ENCODE data around the gene LRRC63.

The LRRC63 gene

GRCh38 chr13:46286972-46287371 lies 75.2 kb downstream of the LRRC63 start:
- no peaks in the 10 kb centered on the region for H3K9me3 ChIP-seq (ENCODE audit: control insufficient read depth, low read length)
- no peak overlapping the region for H3K27ac ChIP-seq (ENCODE audit: insufficient read depth, low read depth, low read length, poor library complexity, severe bottlenecking)
- H3K4me1 ChIP-seq (ENCODE audit: control insufficient read depth, insufficient read depth, low read length) = no peaks in the 10 kb centered on the region
- no peaks in the 10 kb centered on the region for H3K27me3 ChIP-seq (ENCODE audit: control insufficient read depth, insufficient read depth, low read length, poor library complexity, severe bottlenecking)
- 68 to 80% methylated on average over 1 of the region's 1 CpG for WGBS, 2 experiments
- H3K4me3 ChIP-seq (ENCODE audit: insufficient read depth, low read depth, low read length) = no peak overlapping the region
- no peaks in the 10 kb centered on the region for H3K36me3 ChIP-seq (ENCODE audit: control insufficient read depth, insufficient read depth, low read length)

GRCh38 chr13:46288570-46289259 lies 77.0 kb downstream of the LRRC63 start:
- Histone ChIP-seq H3K36me3 (ENCODE audit: control insufficient read depth, insufficient read depth, low read length) (no peaks in the 10 kb centered on the region), H3K27ac (ENCODE audit: insufficient read depth, low read depth, low read length, poor library complexity, severe bottlenecking) (no peak overlapping the region)
- 91% methylated on average over 5 of the region's 5 CpGs for WGBS, 2 experiments

GRCh38 chr13:46289260-46289955 lies 77.7 kb downstream of the LRRC63 start:
- no peaks in the 10 kb centered on the region for H3K36me3 ChIP-seq (ENCODE audit: control insufficient read depth, insufficient read depth, low read length)
- 64 to 67% methylated on average over 4 of the region's 4 CpGs for WGBS, 2 experiments
- H3K4me1 ChIP-seq (ENCODE audit: control insufficient read depth, insufficient read depth, low read length) = no peaks in the 10 kb centered on the region
- H3K9me3 ChIP-seq (ENCODE audit: control insufficient read depth, low read length) = no peaks in the 10 kb centered on the region
- H3K4me3 ChIP-seq (ENCODE audit: insufficient read depth, low read depth, low read length) = no peak overlapping the region
- no peak overlapping the region for H3K27ac ChIP-seq (ENCODE audit: insufficient read depth, low read depth, low read length, poor library complexity, severe bottlenecking)
- H3K27me3 ChIP-seq (ENCODE audit: control insufficient read depth, insufficient read depth, low read length, poor library complexity, severe bottlenecking) = no peaks in the 10 kb centered on the region

More at GRCh38 chr13:46288570-46289259, 77.0 kb downstream of the LRRC63 start:
- Histone ChIP-seq H3K4me1 (ENCODE audit: control insufficient read depth, insufficient read depth, low read length) (no peaks in the 10 kb centered on the region), H3K27me3 (ENCODE audit: control insufficient read depth, insufficient read depth, low read length, poor library complexity, severe bottlenecking) (no peaks in the 10 kb centered on the region), H3K4me3 (ENCODE audit: insufficient read depth, low read depth, low read length) (no peak overlapping the region), H3K9me3 (ENCODE audit: control insufficient read depth, low read length) (no peaks in the 10 kb centered on the region)

GRCh38 chr13:46290434-46290833 lies 78.7 kb downstream of the LRRC63 start:
- no peaks in the 10 kb centered on the region for H3K9me3 ChIP-seq (ENCODE audit: control insufficient read depth, low read length)
- no peaks in the 10 kb centered on the region for H3K36me3 ChIP-seq (ENCODE audit: control insufficient read depth, insufficient read depth, low read length)
- WGBS, 2 experiments = 95 to 98% methylated on average over 3 of the region's 3 CpGs
- H3K27me3 ChIP-seq (ENCODE audit: control insufficient read depth, insufficient read depth, low read length, poor library complexity, severe bottlenecking) = no peaks in the 10 kb centered on the region
- no peak overlapping the region for H3K27ac ChIP-seq (ENCODE audit: insufficient read depth, low read depth, low read length, poor library complexity, severe bottlenecking)
- H3K4me1 ChIP-seq (ENCODE audit: control insufficient read depth, insufficient read depth, low read length) = no peaks in the 10 kb centered on the region
- H3K4me3 ChIP-seq (ENCODE audit: insufficient read depth, low read depth, low read length) = no peak overlapping the region

DNA sequence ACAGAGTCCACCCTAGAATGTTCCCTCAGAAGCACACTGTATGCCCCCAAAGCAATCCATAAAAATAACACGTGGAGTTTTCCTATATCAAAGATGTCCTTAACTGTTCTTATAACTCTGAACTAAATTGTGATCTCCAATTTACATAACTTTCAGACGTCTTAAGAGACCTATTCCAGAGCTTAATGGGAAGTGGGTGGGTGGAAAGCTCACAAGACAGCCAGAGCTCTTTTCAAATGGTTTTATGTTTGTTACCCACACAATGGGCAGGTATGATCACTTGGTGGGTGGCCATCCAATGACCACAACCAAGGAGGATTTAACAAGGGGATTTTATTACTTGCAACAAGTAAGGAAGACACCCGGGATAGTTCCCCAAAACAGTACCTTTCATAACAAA lies 81.7 kb downstream of the LRRC63 start:
- Histone ChIP-seq H3K27ac (ENCODE audit: insufficient read depth, low read depth, low read length, poor library complexity, severe bottlenecking) (no peak overlapping the region), H3K4me3 (ENCODE audit: insufficient read depth, low read depth, low read length) (no peak overlapping the region), H3K27me3 (ENCODE audit: control insufficient read depth, insufficient read depth, low read length, poor library complexity, severe bottlenecking) (no peaks in the 10 kb centered on the region), H3K4me1 (ENCODE audit: control insufficient read depth, insufficient read depth, low read length) (no peaks in the 10 kb centered on the region), H3K36me3 (ENCODE audit: control insufficient read depth, insufficient read depth, low read length) (no peaks in the 10 kb centered on the region), H3K9me3 (ENCODE audit: control insufficient read depth, low read length) (no peaks in the 10 kb centered on the region)
- WGBS, 2 experiments = 92 to 95% methylated on average over 2 to 3 of the region's 3 CpGs

- H3K9me3 ChIP-seq (ENCODE audit: control insufficient read depth, low read length) = no peaks in the 10 kb centered on the region
- no peaks in the 10 kb centered on the region for H3K36me3 ChIP-seq (ENCODE audit: control insufficient read depth, insufficient read depth, low read length)
- no peaks in the 10 kb centered on the region for H3K27me3 ChIP-seq (ENCODE audit: control insufficient read depth, insufficient read depth, low read length, poor library complexity, severe bottlenecking)
- no peak overlapping the region for H3K4me3 ChIP-seq (ENCODE audit: insufficient read depth, low read depth, low read length)
- H3K4me1 ChIP-seq (ENCODE audit: control insufficient read depth, insufficient read depth, low read length) = no peaks in the 10 kb centered on the region
- H3K27ac ChIP-seq (ENCODE audit: insufficient read depth, low read depth, low read length, poor library complexity, severe bottlenecking) = no peak overlapping the region
- WGBS, 2 experiments = 90 to 94% methylated on average over 6 to 7 of the region's 7 CpGs
Measured at GRCh38 chr13:46295491-46296114, 83.9 kb downstream of the LRRC63 start.

- Histone ChIP-seq H3K27ac (ENCODE audit: insufficient read depth, low read depth, low read length, poor library complexity, severe bottlenecking) (no peak overlapping the region), H3K9me3 (ENCODE audit: control insufficient read depth, low read length) (no peaks in the 10 kb centered on the region), H3K4me3 (ENCODE audit: insufficient read depth, low read depth, low read length) (no peak overlapping the region), H3K4me1 (ENCODE audit: control insufficient read depth, insufficient read depth, low read length) (no peaks in the 10 kb centered on the region), H3K27me3 (ENCODE audit: control insufficient read depth, insufficient read depth, low read length, poor library complexity, severe bottlenecking) (no peaks in the 10 kb centered on the region), H3K36me3 (ENCODE audit: control insufficient read depth, insufficient read depth, low read length) (no peaks in the 10 kb centered on the region)
- WGBS, 2 experiments = 91 to 98% methylated on average over 2 to 3 of the region's 3 CpGs
Measured at GRCh38 chr13:46296115-46296822, 84.5 kb downstream of the LRRC63 start.

GRCh38 chr13:46296921-46297320 lies 85.2 kb downstream of the LRRC63 start:
- no peaks in the 10 kb centered on the region for H3K27me3 ChIP-seq (ENCODE audit: control insufficient read depth, insufficient read depth, low read length, poor library complexity, severe bottlenecking)
- H3K4me3 ChIP-seq (ENCODE audit: insufficient read depth, low read depth, low read length) = no peak overlapping the region
- no peak overlapping the region for H3K27ac ChIP-seq (ENCODE audit: insufficient read depth, low read depth, low read length, poor library complexity, severe bottlenecking)
- 85 to 95% methylated on average over 3 of the region's 3 CpGs for WGBS, 2 experiments
- no peaks in the 10 kb centered on the region for H3K4me1 ChIP-seq (ENCODE audit: control insufficient read depth, insufficient read depth, low read length)
- H3K9me3 ChIP-seq (ENCODE audit: control insufficient read depth, low read length) = no peaks in the 10 kb centered on the region
- no peaks in the 10 kb centered on the region for H3K36me3 ChIP-seq (ENCODE audit: control insufficient read depth, insufficient read depth, low read length)

DNA sequence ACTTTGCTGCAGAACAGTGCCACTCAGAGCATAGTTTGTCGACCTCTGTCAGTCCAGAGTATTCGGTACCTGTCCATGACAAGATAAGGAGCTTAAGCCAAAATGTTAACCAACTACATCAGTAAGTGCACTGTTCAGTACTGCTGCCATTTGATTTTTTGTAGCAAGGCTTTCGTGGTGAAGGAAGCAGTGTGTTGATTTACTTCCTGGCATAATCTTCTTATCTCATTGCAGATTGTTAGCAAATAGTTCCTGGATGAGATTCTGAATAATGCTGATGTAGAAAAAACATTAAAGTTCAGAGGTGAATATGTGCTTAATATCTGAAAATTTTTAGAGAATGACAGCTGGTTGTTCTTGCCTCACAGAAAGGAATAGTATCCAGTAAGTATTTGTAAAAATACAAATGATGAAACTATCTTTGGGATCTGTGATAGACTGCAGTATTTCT lies 85.7 kb downstream of the LRRC63 start:
- Histone ChIP-seq H3K4me1 (ENCODE audit: control insufficient read depth, insufficient read depth, low read length) (no peaks in the 10 kb centered on the region), H3K4me3 (ENCODE audit: insufficient read depth, low read depth, low read length) (no peak overlapping the region), H3K36me3 (ENCODE audit: control insufficient read depth, insufficient read depth, low read length) (no peaks in the 10 kb centered on the region), H3K9me3 (ENCODE audit: control insufficient read depth, low read length) (no peaks in the 10 kb centered on the region), H3K27me3 (ENCODE audit: control insufficient read depth, insufficient read depth, low read length, poor library complexity, severe bottlenecking) (no peaks in the 10 kb centered on the region), H3K27ac (ENCODE audit: insufficient read depth, low read depth, low read length, poor library complexity, severe bottlenecking) (no peak overlapping the region)
- WGBS, 2 experiments = 94 to 98% methylated on average over 3 of the region's 3 CpGs
